ENCODE measurements around the gene PTPRT. TPM values are rescaled to one million over a fixed set of nuclear protein-coding genes. Genes with fewer than 3 reads are reported as not detected.

PTPRT gene
- total and polyA plus RNA-seq, 2 of the 4 experiments (the other 2 are of a cell fraction) = not detected

DNA sequence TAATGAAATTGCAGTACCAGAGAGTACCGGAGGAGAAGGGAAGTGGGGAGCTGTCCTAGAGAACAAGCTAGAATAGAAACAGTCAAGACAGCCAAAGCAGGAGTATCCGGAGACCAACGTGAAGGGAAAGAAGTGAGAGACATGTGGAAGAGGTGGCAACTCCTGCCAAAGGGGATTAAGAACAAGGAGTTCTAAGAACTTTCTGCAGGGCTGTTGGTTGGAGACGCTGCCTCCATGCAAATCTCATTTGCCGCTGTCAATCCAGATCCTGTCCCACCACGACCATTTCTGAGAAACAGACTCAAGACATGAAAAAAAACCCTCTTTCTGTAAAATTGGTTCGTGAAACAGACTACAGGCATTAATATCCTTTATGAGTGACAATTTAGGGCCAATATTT, 595.7 kb downstream of the PTPRT start:
- BruUV-seq (replicated peaks) = no TSS peak
- intact Hi-C loops (cut with micrococcal nuclease) (no loop called here), in situ Hi-C loops (cut with MboI; ENCODE audit: low sequenced_read_pairs) (no loop called here), dilution Hi-C loops (cut with HindIII; ENCODE audit: low sequenced_read_pairs, unreplicated experiment) (no loop called here)
- no peaks in the 10 kb centered on the region for H3K27me3 ChIP-seq (ENCODE audit: control insufficient read depth, insufficient read depth, low read length)
- WGBS, 2 experiments (ENCODE audit: extremely low coverage in 2 of 2, insufficient read length in 1 of 2) = no CpG with 5 or more reads among the region's 7 CpGs
- no peak overlapping the region for H3K4me2 ChIP-seq (ENCODE audit: low read depth, low read length)
- H3K9me1 ChIP-seq (ENCODE audit: insufficient read depth, low read length) = no peaks in the 10 kb centered on the region
- H2BK20ac ChIP-seq (ENCODE audit: low read depth, low read length) = no peak overlapping the region
- H3K79me1 ChIP-seq (ENCODE audit: low read depth in 1 of 2, low read length in 2 of 2) = no peaks in the 10 kb centered on the region
- H4K20me1 ChIP-seq (ENCODE audit: insufficient read depth, low read length) = no peaks in the 10 kb centered on the region
- H2BK15ac ChIP-seq (ENCODE audit: low read depth, low read length) = no peak overlapping the region
- H3K14ac ChIP-seq (replicated peaks; ENCODE audit: low read depth, low read length) = no peak overlapping the region
- CTCF ChIA-PET = no interaction called here
- DNase-seq = no peak
- ATAC-seq (ENCODE audit: low read depth) = no peak
- H3K4me3 ChIP-seq (ENCODE audit: insufficient read depth, low read depth, low read length) = no peak overlapping the region
- no peak overlapping the region for H3K9ac ChIP-seq (ENCODE audit: low read depth, low read length)
- no peak overlapping the region for H4K91ac ChIP-seq (ENCODE audit: insufficient read depth, low read depth, low read length)
- H3K4me1 ChIP-seq (ENCODE audit: control insufficient read depth, insufficient read depth, low read length) = no peaks in the 10 kb centered on the region
- H3K18ac ChIP-seq (ENCODE audit: low read depth, low read length) = no peak overlapping the region
- no peak overlapping the region for H2AFZ ChIP-seq (replicated peaks; ENCODE audit: low read length, poor library complexity)
- H2BK5ac ChIP-seq (ENCODE audit: low read depth, low read length, poor library complexity, severe bottlenecking) = no peak overlapping the region
- H4K5ac ChIP-seq (ENCODE audit: low read depth, low read length) = no peak overlapping the region
- no peak overlapping the region for H2AK9ac ChIP-seq (replicated peaks; ENCODE audit: low read depth, low read length, poor library complexity)
- TF ChIP-seq RCOR1 (IDR thresholded peaks at IDR 0.05; ENCODE audit: insufficient replicate concordance, low read length) (no peak), MAFK (IDR thresholded peaks at IDR 0.05; ENCODE audit: low read depth, low read length) (no peak)
- H3K9me3 ChIP-seq (ENCODE audit: control insufficient read depth, insufficient read depth, low read length) = peaks cover 30% of the 10 kb centered on the region
- H2AK5ac ChIP-seq (ENCODE audit: low read depth, low read length) = no peak overlapping the region
- no peak overlapping the region for H2BK120ac ChIP-seq (ENCODE audit: low read depth, low read length)
- H3K4ac ChIP-seq (ENCODE audit: low read depth, low read length) = no peak overlapping the region
- no peaks in the 10 kb centered on the region for H3K36me3 ChIP-seq (ENCODE audit: control insufficient read depth, insufficient read depth, low read length)
- H3K23ac ChIP-seq (ENCODE audit: low read depth, low read length) = no peak overlapping the region
- H4K8ac ChIP-seq (ENCODE audit: low read depth in 2 of 2, low read length in 2 of 2) = no peak overlapping the region
- no peak overlapping the region for H3K56ac ChIP-seq (ENCODE audit: extremely low read depth, insufficient read depth, low read length)
- POLR2A ChIA-PET (ENCODE audit: unreplicated experiment) = no interaction called here
- no peak overlapping the region for H3K27ac ChIP-seq (ENCODE audit: insufficient read depth, low read length)

Measured in IMR-90 (cell line).